GM19099 (cell line): ENCODE measurements around the gene ANO9.

Experiments
- POLR2A ChIP-seq: IDR thresholded peaks from 3 replicates; pipeline ENCODE4 v1.6.1; 2011; ENCODE audit warnings: low read depth; ENCODE audit not compliant: insufficient read length; ENCODE audit errors: extremely low read depth

ANO9 gene

GRCh38 chr11:370070-370941 is 71.5 kb downstream of the ANO9 start:
- no peak for TF ChIP-seq POLR2A

- no peak for TF ChIP-seq POLR2A
These were observed 72.3 kb downstream of the ANO9 start, which contains the start of gene B4GALNT4 for GRCh38 chr11:369336-370018. B4GALNT4 (plus strand) TSS chr11:369499; CDS start chr11:369804, 305 bp downstream.

GRCh38 chr11:368414-369335 is 73.1 kb downstream of the ANO9 start:
- no peak for TF ChIP-seq POLR2A

- TF ChIP-seq POLR2A: no peak
These were observed 73.8 kb downstream of the ANO9 start for GRCh38 chr11:367956-368413.
